HL-60 (cell line): Measurements from ENCODE around the gene DOK5.

Experiments
- DNase-seq, 2 experiments: peaks; one replicate each; pipeline ENCODE4 v3.0.0-alpha.2; 2010 to 2020; ENCODE audit warnings: low read depth in 1 of 2, low spot score in 1 of 2
- H3K27ac ChIP-seq: fragments of 250-450 bp; sonication (Bioruptor Pico); replicated peaks from 2 replicates; pipeline ENCODE4 v1.5.1; 2020; ENCODE audit warnings: mild to moderate bottlenecking, moderate library complexity
- H3K27me3 ChIP-seq: fragments of 250-450 bp; sonication (Bioruptor Pico); 2 replicates; pipeline ENCODE4 v1.5.1; 2021; ENCODE audit warnings: mild to moderate bottlenecking, moderate library complexity; ENCODE audit not compliant: insufficient read depth, poor library complexity, severe bottlenecking
- H3K4me3 ChIP-seq: replicated peaks from 2 replicates; pipeline ENCODE4 v1.5.1; 2011; ENCODE audit warnings: mild to moderate bottlenecking, control low read depth, low read length; ENCODE audit not compliant: insufficient read depth
- CTCF ChIP-seq: IDR thresholded peaks from one replicate; pipeline ENCODE4 v1.5.1; 2011; ENCODE audit warnings: low read length, control low read depth, inconsistent platforms; ENCODE audit not compliant: insufficient read depth
- GABPA ChIP-seq: IDR thresholded peaks from 2 replicates; pipeline ENCODE4 v1.6.1; 2012; ENCODE audit warnings: low read depth
- POLR2AphosphoS5 ChIP-seq: IDR thresholded peaks from 2 replicates; pipeline ENCODE4 v1.6.1; 2012; ENCODE audit warnings: low read depth
- REST ChIP-seq: IDR thresholded peaks from 2 replicates; pipeline ENCODE4 v1.6.1; 2012; ENCODE audit warnings: low read depth; ENCODE audit not compliant: insufficient replicate concordance
- SPI1 ChIP-seq: IDR thresholded peaks from 2 replicates; pipeline ENCODE4 v1.6.1; 2012; ENCODE audit warnings: low read depth, mild to moderate bottlenecking, borderline replicate concordance

Gene DOK5

GRCh38 chr20:54608039-54608745 is 132.8 kb downstream of the DOK5 start:
- DNase-seq, result no peak
- Histone ChIP-seq H3K27me3 (no peaks in the 10 kb centered on the region), H3K27ac (no peak overlapping the region), H3K4me3 (no peak overlapping the region)
- no peak for TF ChIP-seq REST

GRCh38 chr20:54608943-54609342 is 133.6 kb downstream of the DOK5 start:
- Histone ChIP-seq H3K4me3 (no peak overlapping the region), H3K27ac (no peak overlapping the region), H3K27me3 (no peaks in the 10 kb centered on the region)
- no peak for DNase-seq
- TF ChIP-seq SPI1 (no peak), CTCF (no peak), POLR2AphosphoS5 (no peak), REST (no peak), GABPA (no peak)

GRCh38 chr20:54611708-54612412 is 136.5 kb downstream of the DOK5 start:
- TF ChIP-seq GABPA (no peak), CTCF (no peak), SPI1 (no peak), POLR2AphosphoS5 (no peak), REST (no peak)
- Histone ChIP-seq H3K27ac (no peak overlapping the region), H3K27me3 (no peaks in the 10 kb centered on the region), H3K4me3 (no peak overlapping the region)
- DNase-seq, result no peak
